HG03439 (cell line): Measurements from ENCODE around the gene SATL1.
"Not testable (repeated sequence)": the region's sequence is repeated elsewhere in the genome, so short reads cannot be mapped to it uniquely, and the experiment has no call there.

Experiments
- ATAC-seq: cut with Tn5 transposase; IDR thresholded peaks from one replicate; pipeline ENCODE4 v1.9.1; 2021; ENCODE audit warnings: mild to moderate bottlenecking, moderate library complexity; ENCODE audit not compliant: unreplicated experiment

SATL1 gene

GRCh38 chrX:85243761-85244449, at the start of gene SATL1, which contains the start of gene ZNF711:
SATL1 (minus strand) TSS chrX:85243779; CDS start chrX:85108968, 134,811 bp downstream.
ZNF711 (plus strand) TSS chrX:85243991; CDS start chrX:85247573, 3,582 bp downstream.
- ATAC-seq, result peak; percentile 60

- no peak for ATAC-seq
These were observed 45.6 kb upstream of the SATL1 start for GRCh38 chrX:85288992-85289723.

- ATAC-seq, result not testable (repeated sequence)
These were observed 41.7 kb upstream of the SATL1 start for GRCh38 chrX:85285286-85285685.

- peak; percentile 36 for ATAC-seq
These were observed 1.1 kb upstream of the SATL1 start for GRCh38 chrX:85244450-85245211.

- ATAC-seq, result no peak
These were observed 424 bp downstream of the SATL1 start for GRCh38 chrX:85243155-85243554.

GRCh38 chrX:85223359-85223758, 20.2 kb downstream of the SATL1 start:
- ATAC-seq, result no peak

GRCh38 chrX:85221361-85221760, 22.2 kb downstream of the SATL1 start:
- no peak for ATAC-seq

- no peak for ATAC-seq
These were observed 27.6 kb downstream of the SATL1 start for GRCh38 chrX:85215946-85216345.

- ATAC-seq, result no peak
These were observed 29.6 kb downstream of the SATL1 start for GRCh38 chrX:85213792-85214530.

GRCh38 chrX:85203461-85203970, 40.1 kb downstream of the SATL1 start:
- ATAC-seq, result no peak

- ATAC-seq, result no peak
These were observed 47.3 kb downstream of the SATL1 start for GRCh38 chrX:85196319-85196718.

GRCh38 chrX:85159644-85160043, 83.9 kb downstream of the SATL1 start:
- ATAC-seq, result no peak

GRCh38 chrX:85140964-85141363, 102.6 kb downstream of the SATL1 start:
- ATAC-seq, result no peak

- ATAC-seq, result no peak
These were observed 104.2 kb downstream of the SATL1 start for GRCh38 chrX:85139422-85139821.

GRCh38 chrX:85136409-85136808, 107.2 kb downstream of the SATL1 start:
- no peak for ATAC-seq

- ATAC-seq, result no peak
These were observed 128.3 kb downstream of the SATL1 start for GRCh38 chrX:85115252-85115651.

GRCh38 chrX:85114776-85115175, 128.8 kb downstream of the SATL1 start:
- ATAC-seq, result no peak

- ATAC-seq, result no peak
These were observed 129.4 kb downstream of the SATL1 start for GRCh38 chrX:85114171-85114570.

- ATAC-seq, result no peak
These were observed 129.8 kb downstream of the SATL1 start for GRCh38 chrX:85113746-85114145.

- ATAC-seq, result no peak
These were observed 131.3 kb downstream of the SATL1 start for GRCh38 chrX:85112293-85112692.

- no peak for ATAC-seq
These were observed 132.2 kb downstream of the SATL1 start for GRCh38 chrX:85111347-85111746.
